ENCODE results near the gene PDCD1LG2. TPM values are rescaled to one million over a fixed set of nuclear protein-coding genes. Genes with fewer than 3 reads are reported as not detected.

The PDCD1LG2 gene
- total RNA-seq, 2 donors from 2014 or later = 1.4 TPM; not detected in 1

GRCh38 chr9:5512658-5513452 is 2.5 kb downstream of the PDCD1LG2 start:
- Histone ChIP-seq H3K36me3 (no peaks in the 10 kb centered on the region), H3K4me3 (no peak overlapping the region), H3K27me3 (replicated peaks; ENCODE audit: insufficient read depth) (no peaks in the 10 kb centered on the region), H3K27ac (no peak overlapping the region), H3K9me3 (no peaks in the 10 kb centered on the region), H3K4me1 (replicated peaks) (no peaks in the 10 kb centered on the region)
- WGBS = 90% methylated on average over 2 of the region's 2 CpGs
- TF ChIP-seq CTCF (IDR thresholded peaks at IDR 0.05) (no peak), POLR2AphosphoS5 (IDR thresholded peaks at IDR 0.05) (no peak), POLR2A (IDR thresholded peaks at IDR 0.05) (no peak)
- DNase-seq (ENCODE audit: low spot score) = no peak
- intact Hi-C loops (cut with DNase I) = no loop called here

DNA sequence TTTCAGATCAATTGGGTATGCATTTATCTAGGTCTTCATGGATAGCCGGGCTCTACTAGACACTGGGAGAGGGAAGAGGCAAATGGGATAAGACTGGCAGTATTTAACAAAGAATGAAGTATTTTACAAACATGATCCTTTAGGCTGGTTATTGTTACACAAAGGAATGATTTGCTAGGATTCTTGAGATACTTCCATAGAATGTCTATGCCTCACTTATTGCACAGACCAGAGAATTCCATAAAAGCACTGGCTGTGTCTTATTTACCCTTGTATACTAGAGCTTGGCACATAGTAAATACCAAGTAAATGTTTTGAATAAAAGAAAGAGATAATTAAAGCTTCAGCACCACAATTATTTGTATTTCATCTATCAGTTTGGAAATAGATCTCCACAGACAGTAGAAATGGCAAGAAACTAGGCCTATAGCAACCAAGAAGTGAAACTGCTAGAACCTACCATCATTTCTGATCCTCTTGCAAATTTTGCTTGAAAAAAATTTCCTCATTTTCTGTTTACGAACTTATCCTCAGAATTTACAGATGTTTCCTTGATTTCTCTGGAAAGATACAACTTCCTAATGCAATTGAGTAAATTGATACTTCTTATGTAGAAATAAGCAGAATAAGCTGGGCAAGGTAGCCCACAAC is 3.8 kb downstream of the PDCD1LG2 start:
- H3K4me3 ChIP-seq = no peak overlapping the region
- H3K27ac ChIP-seq = no peak overlapping the region
- no peaks in the 10 kb centered on the region for H3K36me3 ChIP-seq
- intact Hi-C loops (cut with DNase I) = no loop called here
- no peaks in the 10 kb centered on the region for H3K27me3 ChIP-seq (replicated peaks; ENCODE audit: insufficient read depth)
- WGBS = 96% methylated on average over 2 of the region's 2 CpGs
- no peaks in the 10 kb centered on the region for H3K9me3 ChIP-seq
- no peaks in the 10 kb centered on the region for H3K4me1 ChIP-seq (replicated peaks)
- no peak for DNase-seq (ENCODE audit: low spot score)
- TF ChIP-seq POLR2A (IDR thresholded peaks at IDR 0.05) (no peak), POLR2AphosphoS5 (IDR thresholded peaks at IDR 0.05) (no peak)

- no peak for TF ChIP-seq POLR2AphosphoS5 (IDR thresholded peaks at IDR 0.05)
- Histone ChIP-seq H3K4me1 (replicated peaks) (no peaks in the 10 kb centered on the region), H3K4me3 (no peak overlapping the region), H3K9me3 (no peaks in the 10 kb centered on the region), H3K27me3 (replicated peaks; ENCODE audit: insufficient read depth) (no peaks in the 10 kb centered on the region), H3K27ac (no peak overlapping the region), H3K36me3 (no peaks in the 10 kb centered on the region)
- intact Hi-C loops (cut with DNase I) = no loop called here
- 88% methylated on average over 6 of the region's 6 CpGs for WGBS
- no peak for DNase-seq (ENCODE audit: low spot score)
Measured at GRCh38 chr9:5514617-5515260, 4.4 kb downstream of the PDCD1LG2 start.

GRCh38 chr9:5515261-5515650 is 4.9 kb downstream of the PDCD1LG2 start:
- TF ChIP-seq CTCF (IDR thresholded peaks at IDR 0.05) (no peak), POLR2A (IDR thresholded peaks at IDR 0.05) (no peak), POLR2AphosphoS5 (IDR thresholded peaks at IDR 0.05) (no peak)
- Histone ChIP-seq H3K9me3 (no peaks in the 10 kb centered on the region), H3K27ac (no peak overlapping the region), H3K27me3 (replicated peaks; ENCODE audit: insufficient read depth) (no peaks in the 10 kb centered on the region), H3K4me3 (no peak overlapping the region), H3K4me1 (replicated peaks) (no peaks in the 10 kb centered on the region), H3K36me3 (no peaks in the 10 kb centered on the region)
- WGBS = 84% methylated on average over 4 of the region's 4 CpGs
- intact Hi-C loops (cut with DNase I) = no loop called here
- DNase-seq (ENCODE audit: low spot score) = no peak

DNA sequence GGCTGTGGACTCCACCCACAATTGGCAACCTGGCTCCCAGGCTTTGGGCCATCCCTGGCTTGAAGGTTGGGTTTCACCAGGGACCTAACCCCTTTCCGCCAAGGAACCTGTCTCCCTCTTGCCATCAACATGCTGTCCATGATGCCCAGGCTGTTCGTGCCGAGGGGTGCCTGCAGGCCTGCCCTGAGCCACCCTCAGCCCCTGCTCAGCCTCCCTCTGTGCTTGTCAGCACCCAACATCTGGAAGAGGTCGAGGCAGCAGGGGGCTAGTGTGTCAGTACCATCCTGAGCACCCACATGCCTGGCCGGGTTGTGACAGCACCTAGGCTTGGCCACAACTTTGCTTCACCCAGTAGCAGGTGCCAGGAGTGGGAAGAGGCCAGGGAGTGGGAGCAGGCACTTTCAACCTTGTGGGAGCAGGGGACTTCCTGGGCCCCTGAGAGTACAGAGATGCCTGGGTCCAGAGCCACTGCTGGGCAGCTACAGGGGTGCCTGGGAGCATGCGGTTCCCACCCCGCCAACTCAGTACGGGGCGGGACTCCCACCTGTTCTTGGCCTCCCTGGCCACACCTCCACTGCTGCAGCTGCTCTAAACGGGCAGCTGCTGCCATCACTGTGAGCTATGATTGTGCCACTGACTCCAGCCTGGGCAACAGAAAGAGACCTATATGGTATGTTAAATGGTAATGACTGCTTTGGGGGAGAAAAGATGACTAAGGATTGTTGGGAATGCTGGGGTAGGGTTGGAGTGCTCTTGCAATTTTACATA is 6.3 kb downstream of the PDCD1LG2 start:
- Histone ChIP-seq H3K27ac (no peak overlapping the region), H3K4me1 (replicated peaks) (no peaks in the 10 kb centered on the region), H3K9me3 (no peaks in the 10 kb centered on the region), H3K36me3 (no peaks in the 10 kb centered on the region), H3K27me3 (replicated peaks; ENCODE audit: insufficient read depth) (no peaks in the 10 kb centered on the region), H3K4me3 (no peak overlapping the region)
- no peak for DNase-seq (ENCODE audit: low spot score)
- no peak for TF ChIP-seq POLR2A (IDR thresholded peaks at IDR 0.05)
- no peak for TF ChIP-seq CTCF (IDR thresholded peaks at IDR 0.05)
- TF ChIP-seq POLR2AphosphoS5 (IDR thresholded peaks at IDR 0.05) = no peak
- intact Hi-C loops (cut with DNase I) = no loop called here
- WGBS = 88% methylated on average over 10 of the region's 10 CpGs
